HG03108 (cell line): ENCODE data around the gene TLE4.
"Not testable (repeated sequence)": the region's sequence is repeated elsewhere in the genome, so short reads cannot be mapped to it uniquely, and the experiment has no call there.

Experiments
- ATAC-seq: cut with Tn5 transposase; IDR thresholded peaks from one replicate; pipeline ENCODE4 v1.9.1; 2021; ENCODE audit warnings: moderate library complexity; ENCODE audit not compliant: unreplicated experiment

TLE4 gene

DNA sequence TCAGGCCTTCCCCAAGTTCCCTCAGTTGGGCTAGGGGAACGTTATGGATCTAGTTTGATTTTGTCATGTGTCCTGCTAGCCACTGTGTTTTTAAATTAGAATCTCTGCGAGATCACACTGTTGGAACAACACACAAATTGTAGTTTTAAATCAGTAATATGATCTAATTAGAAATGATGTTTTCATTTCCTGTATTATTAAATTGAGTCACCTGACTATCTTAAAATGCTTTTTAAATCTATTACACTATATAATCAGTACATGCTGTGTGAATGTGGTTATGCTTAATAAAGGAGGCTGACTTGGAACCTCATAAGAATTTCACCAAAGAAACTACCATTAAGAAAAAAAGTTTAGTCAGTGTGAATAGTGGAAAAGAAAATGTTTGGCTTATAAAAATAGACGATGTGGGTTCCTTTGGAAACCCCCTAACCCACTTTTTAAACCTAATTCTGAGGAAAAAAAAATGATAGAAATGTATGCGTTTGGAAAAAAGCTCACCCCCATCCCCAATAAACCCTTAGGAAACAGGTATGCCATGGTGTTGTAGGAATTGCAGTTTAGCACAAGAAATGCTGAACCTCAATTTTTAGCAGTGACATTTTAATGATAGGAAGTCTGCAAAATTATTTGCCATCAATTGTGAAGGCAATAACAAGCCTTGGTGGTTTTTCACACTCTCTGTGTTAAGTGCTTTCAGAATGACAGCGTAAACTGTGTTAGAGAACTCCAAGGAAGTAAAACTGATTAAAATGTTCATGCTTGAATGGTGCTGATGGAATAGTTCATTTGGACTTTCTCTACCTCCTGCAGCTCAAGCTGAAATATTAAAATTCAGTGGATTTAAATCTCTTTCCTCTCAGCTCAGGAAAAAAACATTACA, 59.0 kb downstream of the TLE4 start:
- ATAC-seq = no peak

DNA sequence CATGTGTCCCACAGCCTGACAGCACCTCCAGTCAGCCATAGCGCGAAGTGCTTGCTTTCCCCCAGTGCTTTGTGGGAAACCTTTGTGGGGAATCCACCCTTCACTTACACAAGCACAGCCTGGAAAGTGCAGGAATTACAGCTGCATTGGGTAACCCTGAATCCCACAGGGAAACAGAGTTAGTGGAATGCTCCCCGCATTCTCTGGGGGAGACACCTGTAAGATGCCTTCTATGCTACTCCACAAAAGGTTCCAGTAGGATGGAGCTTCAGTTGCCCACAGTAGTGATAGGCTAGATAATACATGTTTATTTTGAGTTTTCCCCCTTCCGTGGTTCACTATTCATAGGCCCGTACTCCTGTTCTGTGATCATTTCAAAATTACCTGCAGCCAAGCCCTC, 60.3 kb downstream of the TLE4 start:
- ATAC-seq = no peak

DNA sequence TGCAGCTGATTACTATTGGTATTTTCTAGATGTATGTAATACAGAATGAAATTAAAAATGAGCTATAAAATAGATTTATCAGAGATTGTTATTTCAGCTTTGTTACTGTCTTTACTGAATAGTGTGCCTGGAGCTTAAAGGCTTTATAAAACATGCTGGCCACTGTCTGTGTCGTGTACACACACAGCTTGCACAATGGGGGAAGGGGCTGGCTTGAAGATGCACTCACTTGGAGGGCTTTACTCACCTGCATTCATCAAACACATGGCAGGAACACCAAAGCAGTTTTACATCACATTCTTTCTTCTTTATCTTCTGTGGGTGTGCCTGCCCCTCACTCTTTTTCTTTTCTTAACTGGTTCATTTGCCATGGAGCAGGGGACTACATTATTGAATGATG, 60.9 kb downstream of the TLE4 start:
- no peak for ATAC-seq

DNA sequence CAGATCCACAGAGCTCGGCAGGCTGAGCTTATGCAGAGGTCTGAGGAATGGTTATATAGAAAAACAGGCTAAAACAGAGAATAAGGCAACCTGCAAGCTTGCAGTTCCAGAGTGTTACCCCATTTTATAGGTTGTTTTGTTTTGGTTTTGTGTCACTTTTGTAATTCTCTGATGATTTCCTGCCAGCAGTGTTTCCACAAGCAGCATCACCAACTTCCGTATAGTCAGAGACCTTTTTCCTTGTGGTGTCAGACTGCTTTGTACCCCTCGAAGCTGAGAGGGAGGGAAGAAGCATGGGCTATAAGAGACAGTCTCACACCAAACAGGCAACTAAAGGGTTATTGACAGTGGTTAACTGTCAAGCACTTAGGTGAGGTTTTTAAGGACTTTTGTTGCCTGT, 61.8 kb downstream of the TLE4 start:
- ATAC-seq = no peak

DNA sequence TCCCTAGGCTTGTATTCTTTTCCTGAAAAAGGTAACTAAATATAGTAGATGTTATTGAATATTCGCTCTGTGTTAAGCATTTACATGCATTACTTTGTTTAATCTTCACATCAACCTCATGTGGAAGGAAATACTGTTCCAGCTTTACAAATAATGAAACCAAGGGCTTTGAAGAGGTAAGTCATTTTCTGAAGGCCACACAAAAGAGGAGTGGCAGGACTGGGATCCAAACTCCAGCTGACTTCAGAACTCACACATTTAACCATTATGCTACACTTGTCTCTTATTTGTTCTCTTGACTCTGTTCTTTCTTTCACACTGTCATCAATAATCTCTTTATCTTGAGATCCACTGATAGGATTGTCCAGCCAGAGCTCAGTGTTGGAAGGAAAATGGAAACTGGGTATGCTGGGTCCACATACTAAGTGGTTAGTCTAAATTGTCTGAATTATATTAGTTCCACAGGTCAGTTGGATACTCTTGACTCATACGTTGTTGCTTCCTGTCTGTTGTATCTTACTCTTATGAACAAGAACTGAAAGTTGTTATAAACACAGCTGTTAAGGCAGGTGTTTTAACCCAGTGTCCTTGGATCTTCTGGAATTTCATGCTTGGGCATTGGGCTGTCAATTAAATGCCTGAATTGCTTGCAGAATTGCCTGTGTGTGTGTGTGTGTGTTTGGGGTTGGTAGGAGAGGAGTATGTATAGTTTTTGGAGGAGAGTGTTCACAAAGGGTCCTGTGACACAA, 65.6 kb downstream of the TLE4 start:
- ATAC-seq = no peak

DNA sequence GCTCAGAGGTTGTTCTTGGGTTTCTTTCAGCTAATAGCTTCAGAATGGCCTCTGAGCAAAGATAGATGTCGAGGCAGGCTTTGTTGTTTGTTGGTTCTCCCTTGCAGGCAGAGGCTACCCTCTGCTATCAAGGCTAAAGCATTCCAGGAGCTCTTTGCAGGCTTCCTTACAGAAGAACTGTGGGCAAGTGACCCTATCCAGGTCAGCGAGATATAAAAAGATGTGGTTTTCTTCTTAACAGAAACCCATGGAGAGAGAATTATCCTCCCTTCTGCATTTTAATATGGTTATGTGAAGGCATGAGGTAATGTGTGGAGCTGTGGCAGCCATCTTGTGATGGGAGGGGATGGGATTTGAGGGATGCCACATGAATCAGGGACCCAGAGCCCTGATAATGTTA, 67.0 kb downstream of the TLE4 start:
- no peak for ATAC-seq

DNA sequence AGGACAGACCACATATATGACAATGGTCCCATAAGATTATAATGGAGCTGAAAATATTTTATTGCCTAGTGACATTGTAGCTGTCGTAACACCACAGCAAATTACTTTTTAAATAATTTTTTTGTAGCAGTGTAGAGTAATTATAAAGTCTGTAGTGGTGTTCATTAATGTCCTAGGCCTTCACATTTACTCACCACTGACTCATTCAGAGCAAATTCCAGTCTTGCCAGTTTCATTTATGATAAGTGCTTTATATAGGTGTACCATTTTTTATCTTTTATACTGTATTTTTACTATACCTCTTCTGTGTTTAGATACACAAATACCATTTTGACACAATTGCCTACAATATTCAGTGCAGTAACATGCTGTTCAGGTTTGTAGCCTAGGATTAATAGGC, 67.6 kb downstream of the TLE4 start:
- no peak for ATAC-seq

DNA sequence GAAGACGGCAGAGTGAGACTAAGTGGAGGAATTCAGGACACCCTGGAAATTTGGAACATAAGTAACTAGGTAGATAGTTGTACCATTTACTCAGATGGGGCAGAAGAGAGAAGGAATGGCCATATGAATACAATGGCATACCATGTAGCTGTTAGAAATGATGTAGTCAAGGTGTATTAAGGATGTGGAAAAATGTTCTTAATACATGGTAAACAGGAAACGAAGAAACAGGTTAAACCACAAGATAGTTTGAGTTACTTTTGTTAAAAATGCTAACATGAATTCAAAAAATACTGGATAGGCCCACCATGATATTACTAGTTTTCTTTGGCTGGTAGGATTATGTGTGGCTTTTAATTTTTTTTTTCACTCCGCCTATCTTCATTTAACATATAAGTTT, 68.3 kb downstream of the TLE4 start:
- ATAC-seq = not testable (repeated sequence)

DNA sequence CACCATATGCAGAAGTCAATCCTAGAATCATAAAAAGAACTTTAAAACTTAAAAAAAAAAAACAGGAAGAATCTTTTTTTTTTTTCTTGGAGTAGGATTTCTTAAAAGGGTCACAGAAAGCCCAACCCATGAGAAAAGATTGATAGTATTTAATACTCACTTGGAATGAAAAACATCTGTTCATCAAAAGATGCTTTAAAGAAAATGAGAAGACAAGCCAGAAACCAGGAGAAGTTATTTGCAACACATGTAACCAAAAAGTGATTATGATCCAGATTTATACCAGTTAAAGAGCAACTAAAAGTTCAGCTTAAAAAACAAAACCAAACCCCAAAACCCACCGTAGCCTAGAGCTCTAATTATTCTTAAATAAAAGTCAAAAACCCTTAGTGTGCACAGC, 69.3 kb downstream of the TLE4 start:
- ATAC-seq = no peak

DNA sequence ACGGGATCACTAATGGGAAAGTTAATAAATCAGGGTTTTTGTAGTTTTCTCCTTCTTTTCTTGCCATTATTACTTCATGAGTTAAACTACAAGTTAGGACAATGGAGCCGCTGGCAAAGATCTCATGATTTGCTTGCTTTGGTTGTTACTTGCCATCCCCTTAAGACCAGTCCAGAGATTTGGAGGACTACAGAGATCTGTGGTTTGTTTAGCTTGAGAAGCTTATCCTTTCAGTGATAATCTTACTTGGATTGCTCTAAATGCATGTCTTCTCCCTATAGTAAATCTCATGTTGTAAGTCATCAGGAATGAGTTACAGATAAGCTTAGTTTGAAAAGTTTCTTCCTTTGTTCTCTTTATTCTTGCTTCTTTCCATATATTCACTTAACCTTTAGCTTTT, 70.9 kb downstream of the TLE4 start:
- ATAC-seq = no peak

DNA sequence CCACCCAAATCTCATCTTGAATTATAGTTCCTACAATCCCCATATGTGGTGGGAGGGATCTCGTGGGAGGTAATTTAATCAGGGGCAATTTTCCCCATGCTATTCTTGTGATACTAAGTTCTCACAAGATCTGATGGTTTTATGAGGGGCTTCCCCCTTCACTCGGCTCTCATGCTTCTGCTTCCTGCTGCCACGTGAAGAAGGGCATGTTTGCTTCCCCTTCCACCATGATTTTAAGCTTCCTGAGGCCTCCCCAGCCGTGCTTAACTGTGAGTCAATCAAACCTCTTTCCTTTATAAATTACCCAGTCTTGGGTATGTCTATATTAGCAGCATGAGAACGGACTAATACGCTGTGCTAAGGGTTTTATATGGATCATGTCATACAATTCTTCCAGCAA, 72.3 kb downstream of the TLE4 start:
- no peak for ATAC-seq

DNA sequence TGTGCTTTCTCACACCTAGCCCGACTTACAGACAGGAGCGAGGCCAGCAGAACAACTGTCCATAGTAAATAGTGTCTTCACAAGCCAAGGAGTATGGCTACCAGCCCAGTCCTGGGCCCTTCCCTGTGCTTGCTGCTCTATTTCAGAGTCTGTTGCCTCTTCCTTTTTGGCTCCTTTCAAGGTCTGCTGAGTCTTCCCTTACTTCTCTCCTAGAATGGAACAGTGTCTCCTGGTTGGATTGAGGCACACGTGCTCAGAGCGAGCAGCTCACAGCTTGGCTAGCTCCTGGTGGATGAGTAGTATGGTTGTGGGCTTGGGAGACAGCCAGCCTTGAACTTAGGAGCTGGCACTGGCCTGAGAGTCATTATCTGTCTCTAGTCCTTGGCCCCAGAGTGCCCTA, 72.8 kb downstream of the TLE4 start:
- ATAC-seq = no peak

DNA sequence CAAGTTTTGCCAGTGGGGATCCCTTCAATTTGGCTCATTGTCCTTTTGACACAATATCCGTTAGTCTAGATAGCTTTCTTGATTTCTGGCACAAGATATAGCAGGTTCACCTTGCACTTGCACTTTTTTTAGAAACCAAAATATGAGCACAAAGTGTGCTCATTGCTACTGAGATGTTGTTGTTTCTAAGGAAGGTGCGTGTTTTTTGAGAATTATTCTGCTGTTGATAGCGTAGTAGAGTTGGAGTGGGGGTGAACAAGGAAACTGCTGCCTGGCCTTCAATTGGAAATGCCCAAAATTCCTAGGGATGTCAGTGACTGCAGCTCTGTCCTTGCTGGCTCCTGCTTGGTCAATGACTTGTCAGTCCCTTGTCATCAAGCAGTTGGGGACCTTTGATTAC, 73.3 kb downstream of the TLE4 start:
- no peak for ATAC-seq

DNA sequence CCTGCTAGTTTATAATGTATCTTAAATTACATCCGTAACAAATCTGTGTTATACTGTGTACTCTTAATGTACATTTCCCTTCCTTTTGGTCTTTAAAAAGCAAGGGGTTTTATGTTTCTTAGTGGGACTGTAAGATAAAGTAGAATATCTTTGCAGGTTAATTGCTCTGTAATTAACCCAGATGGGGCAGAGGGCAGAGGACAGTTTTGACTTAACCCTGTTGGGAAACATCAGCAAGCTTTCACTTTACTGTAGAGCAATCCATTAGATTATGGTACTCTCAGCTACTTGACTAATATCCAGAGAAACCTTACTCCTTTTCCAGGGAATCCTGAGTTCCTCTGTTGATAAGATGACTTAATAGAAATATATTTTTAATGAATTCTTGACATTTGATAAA, 74.3 kb downstream of the TLE4 start:
- ATAC-seq = no peak

DNA sequence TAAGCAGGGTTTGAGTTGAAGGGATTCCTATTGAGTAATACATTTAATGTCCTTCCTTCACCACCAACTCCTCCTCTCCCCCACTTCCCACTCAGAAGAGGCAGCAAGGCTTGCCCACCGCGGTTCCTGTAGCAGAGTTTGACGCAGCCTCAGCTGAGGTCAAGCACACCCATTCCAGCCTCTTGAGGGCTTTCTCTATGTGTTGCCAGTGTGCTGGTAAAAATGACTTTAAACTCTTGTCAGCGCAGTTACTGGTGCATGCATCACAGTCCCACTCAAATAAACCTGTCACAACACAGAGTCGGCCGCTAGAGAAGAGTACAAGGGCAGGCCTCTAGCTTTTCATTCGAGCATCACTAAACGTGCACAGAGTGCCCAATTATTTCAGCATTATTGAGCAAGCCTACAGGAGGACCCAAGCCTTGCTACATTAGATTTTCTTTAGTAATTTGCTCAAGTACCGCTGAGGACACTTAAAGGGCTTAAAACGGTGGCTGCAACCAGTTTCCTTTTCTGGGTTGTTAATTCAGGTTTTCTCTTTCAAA, 79.6 kb downstream of the TLE4 start:
- no peak for ATAC-seq

DNA sequence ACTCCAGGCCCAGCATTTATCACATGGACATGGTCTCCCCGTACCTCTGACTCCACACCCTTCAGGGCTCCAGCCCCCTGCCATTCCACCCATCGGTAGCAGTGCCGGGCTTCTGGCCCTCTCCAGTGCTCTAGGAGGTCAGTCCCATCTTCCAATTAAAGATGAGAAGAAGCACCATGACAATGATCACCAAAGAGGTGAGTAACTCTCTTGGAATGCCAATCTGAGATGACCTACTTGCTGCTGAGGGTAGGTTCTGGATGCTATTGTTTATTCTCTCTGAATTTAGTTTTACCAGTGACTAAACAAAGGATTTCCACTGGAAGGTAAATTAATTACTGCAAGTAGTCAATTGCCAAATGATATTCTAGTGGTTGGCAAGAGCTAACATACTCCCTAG, 80.8 kb downstream of the TLE4 start:
- no peak for ATAC-seq

DNA sequence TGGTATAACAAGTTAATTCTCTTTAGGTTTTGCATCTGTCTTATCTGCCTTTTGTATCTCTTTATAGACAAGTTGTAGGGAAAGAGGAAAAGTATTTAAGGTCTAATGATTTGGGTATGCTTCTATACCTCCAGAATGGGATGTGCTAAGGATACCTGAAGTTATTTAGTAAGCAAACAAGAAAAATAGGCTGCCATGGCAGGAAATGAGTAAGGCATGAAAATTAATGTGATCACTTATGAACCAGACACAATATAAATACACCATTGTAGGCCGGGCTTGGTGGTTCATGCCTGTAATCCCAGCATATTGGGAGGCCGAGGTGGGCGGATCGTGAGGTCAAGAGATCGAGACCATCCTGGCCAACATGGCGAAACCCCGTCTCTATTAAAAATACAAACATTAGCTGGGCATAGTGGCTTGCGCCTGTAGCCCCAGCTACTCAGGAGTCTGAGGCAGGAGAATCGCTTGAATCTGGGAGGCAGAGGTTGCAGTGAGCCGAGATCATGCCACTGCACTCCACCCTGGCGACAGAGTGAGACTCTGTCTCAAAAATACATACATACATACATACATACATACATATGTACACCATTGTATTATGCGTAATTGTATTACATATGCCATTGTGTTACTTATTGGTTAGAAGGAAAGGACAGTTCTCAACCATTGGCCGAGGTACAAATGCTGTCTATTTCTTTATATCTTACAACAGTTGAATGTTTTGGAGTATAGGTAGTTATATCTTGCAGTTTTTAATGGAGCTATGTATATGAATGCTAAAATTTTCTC, 83.0 kb downstream of the TLE4 start:
- ATAC-seq = not testable (repeated sequence)

DNA sequence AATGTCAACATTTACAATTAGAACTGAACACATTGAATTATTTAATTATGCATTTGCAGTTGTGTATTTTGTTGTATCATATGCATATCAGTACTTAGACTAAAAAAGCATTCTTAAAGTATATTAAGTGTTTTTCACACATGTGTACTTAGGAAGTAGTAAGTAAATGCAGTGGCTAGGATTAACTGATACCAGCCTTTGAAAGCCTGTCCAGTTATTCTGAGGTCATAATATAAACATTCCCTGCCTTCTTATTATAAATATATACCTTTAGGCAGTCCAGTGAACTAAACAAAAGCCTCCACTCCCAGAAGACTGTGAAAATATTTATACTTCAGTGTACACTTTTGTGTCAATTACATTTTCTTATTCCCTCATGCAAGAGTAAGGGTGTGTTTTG, 83.8 kb downstream of the TLE4 start:
- ATAC-seq = no peak

DNA sequence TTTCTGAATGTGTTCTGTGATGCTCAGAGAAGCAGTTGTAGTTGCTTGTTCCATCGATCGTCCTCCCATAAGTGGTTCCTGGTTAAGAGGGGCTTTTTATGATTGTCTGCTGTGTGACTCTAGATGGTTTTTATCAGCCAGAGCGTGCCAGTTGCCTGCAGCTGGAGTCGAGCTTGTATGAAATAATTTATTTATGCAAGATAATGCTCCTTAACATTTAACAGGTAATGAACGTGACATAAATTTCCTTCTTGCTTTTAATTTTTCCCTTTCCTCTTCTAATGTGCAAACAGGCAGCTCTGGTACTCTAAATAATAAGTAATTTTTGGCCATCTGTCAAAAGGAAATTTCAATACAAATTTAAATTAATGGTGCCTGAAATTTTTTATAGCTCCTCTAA, 84.4 kb downstream of the TLE4 start:
- ATAC-seq = no peak

DNA sequence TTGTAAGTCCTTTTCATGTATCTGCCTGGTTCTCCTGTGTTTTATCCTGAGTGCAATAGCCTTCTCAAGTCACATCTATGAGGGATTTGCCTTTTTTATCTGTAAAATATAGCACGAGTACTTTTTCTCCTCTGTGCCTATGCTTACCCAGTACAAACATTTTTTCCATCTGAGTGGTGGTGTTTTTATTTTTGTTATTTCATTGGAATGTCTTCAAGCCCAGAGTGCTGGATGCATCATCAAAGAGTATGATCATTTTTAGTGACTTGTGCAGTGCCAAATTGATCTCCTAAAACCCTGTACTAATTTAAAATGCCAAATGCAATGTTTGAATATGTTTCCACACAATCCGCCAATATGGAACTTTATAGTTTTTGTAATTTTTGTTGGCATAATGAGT, 86.1 kb downstream of the TLE4 start:
- ATAC-seq = no peak

DNA sequence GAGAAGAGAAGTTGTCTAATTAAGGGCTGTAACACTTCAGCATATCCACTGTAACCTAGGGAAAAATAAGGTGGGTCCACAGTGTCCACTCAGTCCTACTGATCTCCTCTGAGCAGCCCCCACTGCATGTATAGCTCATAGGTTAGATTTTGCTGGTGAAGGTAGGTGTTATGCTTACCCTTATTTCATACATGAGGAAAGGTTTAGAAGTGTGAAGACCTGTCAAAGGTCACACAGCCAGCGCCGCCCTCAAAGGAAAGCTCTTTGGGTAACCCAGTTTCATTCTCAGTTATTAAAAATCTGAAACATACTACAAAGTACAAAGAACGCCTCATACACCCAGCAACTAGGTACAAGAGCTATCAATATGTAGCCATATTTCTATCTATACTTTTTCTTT, 87.2 kb downstream of the TLE4 start:
- ATAC-seq = no peak
